Cardiac muscle cell (in vitro differentiated cells and primary cell): ENCODE measurements around the gene CFAP77. TPM values are rescaled to one million over a fixed set of nuclear protein-coding genes. Genes with fewer than 3 reads are reported as not detected.

Experiments
- DNase-seq, 2 donors: peaks; one replicate each; pipeline versions ENCODE4 v3.0.0 to v3.0.0-alpha.2; 2010 to 2017; ENCODE audit warnings: low read depth in 1 of 2, low spot score in 1 of 2
- H3K27ac ChIP-seq: fragments of 200-600 bp; sonication (generic); 2 replicates; pipeline ENCODE4 v1.5.1; 2016
- H3K27me3 ChIP-seq: fragments of 200-600 bp; sonication (generic); 2 replicates; pipeline ENCODE4 v1.6.0; 2016; ENCODE audit warnings: control low read depth
- H3K36me3 ChIP-seq: fragments of 200-600 bp; sonication (generic); 2 replicates; pipeline ENCODE4 v1.5.1; 2016; ENCODE audit warnings: control low read depth
- H3K4me1 ChIP-seq: fragments of 200-600 bp; sonication (generic); 2 replicates; pipeline ENCODE4 v1.8.1; 2017; ENCODE audit warnings: low read depth, mild to moderate bottlenecking, mixed run types
- H3K4me3 ChIP-seq: fragments of 200-600 bp; sonication (generic); 2 replicates; pipeline ENCODE4 v1.5.1; 2016; ENCODE audit warnings: mild to moderate bottlenecking
- H3K9me3 ChIP-seq: fragments of 200-600 bp; sonication (generic); 2 replicates; pipeline ENCODE4 v1.5.1; 2017; ENCODE audit warnings: low read depth, mild to moderate bottlenecking, control low read depth
- CTCF ChIP-seq: IDR thresholded peaks from 2 replicates; pipeline ENCODE4 v1.5.1; 2012; ENCODE audit warnings: low read depth, mild to moderate bottlenecking, low read length
- polyA plus RNA-seq: library from polyadenylated mRNA; unstranded; fragments of >200 nt; fragmentation: Nextera tagmentation; extraction: Ambion mirVana; gene quantifications from 2 replicates; pipeline ENCODE4 v1.2.1, GENCODE V29; 2016
- total RNA-seq: library from RNA; depleted of rRNA; stranded (reverse); fragments of >200 nt; gene quantifications from 2 replicates; pipeline ENCODE4 v1.2.3, GENCODE V29; 2016

Gene CFAP77
- total and polyA plus RNA-seq, 2 experiments from 2014 or later = 0.46 to 1.5 TPM

- no peak for DNase-seq
- no peaks in the 10 kb centered on the region for H3K9me3 ChIP-seq
- no peak overlapping the region for H3K4me3 ChIP-seq
- no peak overlapping the region for H3K27ac ChIP-seq
- TF ChIP-seq CTCF = no peak
- H3K36me3 ChIP-seq = no peaks in the 10 kb centered on the region
- no peaks in the 10 kb centered on the region for H3K27me3 ChIP-seq
- H3K4me1 ChIP-seq = peaks cover 3% of the 10 kb centered on the region
Observed at GRCh38 chr9:132543251-132543650, 133.2 kb downstream of the CFAP77 start.

- Histone ChIP-seq H3K9me3 (no peaks in the 10 kb centered on the region), H3K4me3 (no peak overlapping the region), H3K36me3 (no peaks in the 10 kb centered on the region), H3K27ac (no peak overlapping the region), H3K4me1 (peaks cover 4% of the 10 kb centered on the region), H3K27me3 (no peaks in the 10 kb centered on the region)
- no peak for TF ChIP-seq CTCF
- no peak for DNase-seq
Observed at GRCh38 chr9:132543960-132544359, 133.9 kb downstream of the CFAP77 start.

- TF ChIP-seq CTCF = no peak
- Histone ChIP-seq H3K36me3 (no peaks in the 10 kb centered on the region), H3K27ac (no peak overlapping the region), H3K9me3 (no peaks in the 10 kb centered on the region), H3K4me3 (no peak overlapping the region), H3K4me1 (peaks cover 7% of the 10 kb centered on the region), H3K27me3 (no peaks in the 10 kb centered on the region)
- no peak for DNase-seq
Observed at GRCh38 chr9:132545578-132545977, 135.6 kb downstream of the CFAP77 start.

- peak; percentile 58 for TF ChIP-seq CTCF
- peaks cover 7% of the 10 kb centered on the region for H3K4me1 ChIP-seq
Observed at GRCh38 chr9:132546148-132547051, 136.4 kb downstream of the CFAP77 start.

GRCh38 chr9:132547052-132547431 lies 137.0 kb downstream of the CFAP77 start:
- no peak for DNase-seq
- no peaks in the 10 kb centered on the region for H3K27me3 ChIP-seq
- peaks cover 7% of the 10 kb centered on the region for H3K4me1 ChIP-seq
- H3K36me3 ChIP-seq = no peaks in the 10 kb centered on the region
- no peak overlapping the region for H3K27ac ChIP-seq
- no peak for TF ChIP-seq CTCF
- no peak overlapping the region for H3K4me3 ChIP-seq
- no peaks in the 10 kb centered on the region for H3K9me3 ChIP-seq

More at GRCh38 chr9:132546148-132547051, 136.4 kb downstream of the CFAP77 start:
- H3K27me3 ChIP-seq = no peaks in the 10 kb centered on the region
- peak; percentile 57 to 71 for DNase-seq
- no peak overlapping the region for H3K27ac ChIP-seq
- peak overlapping the region; percentile 11 for H3K4me3 ChIP-seq
- H3K9me3 ChIP-seq = no peaks in the 10 kb centered on the region
- no peaks in the 10 kb centered on the region for H3K36me3 ChIP-seq
